GM19467 (cell line): ENCODE results near the gene INPP5A.
"Not testable (repeated sequence)": the region's sequence is repeated elsewhere in the genome, so short reads cannot be mapped to it uniquely, and the experiment has no call there.

Source experiments
- ATAC-seq: cut with Tn5 transposase; IDR thresholded peaks from one replicate; pipeline ENCODE4 v1.9.1; 2021; ENCODE audit warnings: mild to moderate bottlenecking, moderate library complexity; ENCODE audit not compliant: unreplicated experiment

INPP5A gene

GRCh38 chr10:132788831-132789219, 251.2 kb downstream of the INPP5A start:
- ATAC-seq = no peak

DNA sequence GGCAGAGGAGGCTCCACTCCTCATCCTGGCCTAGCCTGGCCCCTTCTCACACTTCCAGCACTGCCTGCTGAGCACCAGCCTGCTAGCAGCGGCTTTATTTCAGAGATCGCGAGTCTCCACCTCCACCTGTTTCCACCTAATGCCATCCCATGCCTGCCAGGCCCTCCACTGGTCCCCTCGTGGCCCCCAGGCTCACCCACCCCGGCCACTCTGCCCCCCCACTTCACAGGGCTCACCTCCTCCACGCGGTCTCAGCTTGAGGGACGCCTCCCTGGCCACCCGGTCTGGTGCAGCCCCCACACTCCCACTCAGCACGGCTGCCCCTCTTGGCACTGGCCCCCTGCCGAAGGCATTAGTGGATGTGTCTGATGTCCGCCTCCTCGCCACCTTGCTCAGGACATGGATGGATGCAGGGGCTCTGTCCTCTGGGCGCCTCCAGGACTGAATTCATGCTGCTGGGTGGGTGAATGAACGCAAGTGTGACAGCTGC, 252.1 kb downstream of the INPP5A start:
- no peak for ATAC-seq

DNA sequence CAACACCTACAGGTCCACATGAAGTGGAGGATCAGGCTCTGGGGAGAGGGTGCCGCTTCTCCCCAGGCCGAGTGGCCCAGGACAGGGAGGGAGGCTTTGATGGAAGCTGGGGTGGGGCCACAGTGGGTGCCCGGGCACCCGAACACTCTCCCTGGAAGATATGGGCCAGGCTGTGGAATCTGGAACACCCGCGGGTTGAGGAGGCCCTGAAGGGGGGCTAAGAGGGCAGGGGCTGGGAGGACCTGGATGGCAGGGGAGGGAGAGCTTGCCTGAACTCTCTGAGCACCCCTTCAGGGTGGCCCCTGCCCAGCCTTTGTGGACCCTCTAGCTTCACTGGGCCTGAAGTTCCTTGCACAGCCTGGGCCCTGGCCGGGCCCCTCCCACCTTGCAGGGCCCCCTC, 252.9 kb downstream of the INPP5A start:
- no peak for ATAC-seq

DNA sequence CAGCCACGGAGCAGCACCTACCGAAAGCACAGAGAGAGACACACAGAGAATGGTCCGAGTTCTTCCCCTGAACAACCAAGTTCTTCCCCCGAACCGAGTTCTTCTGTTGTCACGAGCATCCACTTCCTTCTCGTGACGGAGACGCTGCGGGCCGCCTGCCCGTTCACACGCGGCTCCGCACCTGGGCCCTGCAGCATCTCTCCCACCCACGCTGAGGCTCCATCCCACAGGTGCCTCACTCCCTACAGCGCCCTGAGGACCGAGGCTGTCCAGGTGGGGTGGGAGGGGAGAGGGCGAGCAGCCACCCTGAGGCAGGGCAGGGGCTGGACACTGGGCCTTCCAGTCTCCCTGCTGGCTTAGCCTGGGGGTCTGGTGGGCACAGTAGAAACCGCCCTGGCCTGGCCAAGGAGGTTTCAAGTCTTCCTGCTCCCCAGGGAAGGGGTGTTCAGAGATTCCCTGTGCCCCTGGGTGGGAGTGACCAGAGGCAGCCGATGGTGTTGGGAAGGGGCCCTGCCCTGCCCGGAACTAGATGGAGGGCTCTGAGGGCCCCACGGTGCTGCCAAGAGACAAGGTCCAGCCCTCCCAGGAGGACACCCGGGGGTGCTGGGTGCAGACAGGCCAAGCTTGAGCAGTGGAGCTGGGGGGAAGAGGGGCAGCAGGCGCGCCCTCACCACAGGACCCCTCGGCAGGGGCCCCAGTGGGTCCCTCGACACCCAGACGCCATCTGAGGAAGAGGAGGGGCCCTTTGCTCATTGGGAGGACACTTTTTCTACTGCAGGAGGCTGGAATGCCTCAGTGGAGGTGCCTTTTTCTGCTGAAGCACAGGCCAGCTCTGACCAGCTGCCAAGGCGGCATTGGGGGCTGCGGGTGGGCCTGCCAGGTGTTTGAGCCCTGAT, 253.6 kb downstream of the INPP5A start:
- no peak for ATAC-seq

DNA sequence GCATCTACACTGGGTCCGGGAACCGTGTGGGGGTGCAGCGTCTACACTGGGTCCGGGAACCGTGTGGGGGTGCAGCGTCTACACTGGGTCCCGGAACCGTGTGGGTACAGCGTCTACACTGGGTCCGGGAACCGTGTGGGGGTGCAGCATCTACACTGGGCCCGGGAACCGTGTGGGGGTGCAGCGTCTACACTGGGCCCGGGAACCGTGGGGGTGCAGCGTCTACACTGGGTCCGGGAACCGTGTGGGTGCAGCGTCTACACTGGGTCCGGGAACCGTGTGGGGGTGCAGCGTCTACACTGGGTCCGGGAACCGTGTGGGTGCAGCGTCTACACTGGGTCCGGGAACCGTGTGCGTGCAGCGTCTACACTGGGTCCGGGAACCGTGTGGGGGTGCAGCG, 254.5 kb downstream of the INPP5A start:
- not testable (repeated sequence) for ATAC-seq

DNA sequence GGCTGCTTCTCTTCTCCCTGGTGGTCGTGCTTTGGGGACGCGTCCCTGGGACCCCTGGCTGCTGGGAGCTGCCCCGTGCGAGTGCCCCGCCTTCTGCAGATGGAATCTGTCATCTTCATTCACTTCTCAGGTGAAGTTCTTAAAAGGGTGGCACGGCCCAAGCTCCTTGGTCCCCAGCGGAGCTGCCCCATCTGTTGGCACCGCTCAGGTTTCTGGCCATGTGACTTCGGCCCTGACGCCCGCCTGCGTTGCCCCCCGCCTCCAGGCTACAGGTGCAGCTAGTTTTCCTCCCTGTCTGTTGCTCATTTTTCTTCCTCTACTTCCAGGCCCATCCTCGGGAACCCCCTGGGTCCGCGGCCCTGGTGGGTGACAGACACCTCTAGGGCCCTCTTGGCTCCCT, 255.2 kb downstream of the INPP5A start:
- ATAC-seq = no peak

GRCh38 chr10:132793213-132793612, 255.6 kb downstream of the INPP5A start:
- ATAC-seq = no peak

- ATAC-seq = no peak
Measured at GRCh38 chr10:132793871-132794849, 256.6 kb downstream of the INPP5A start.

- ATAC-seq = no peak
Measured at GRCh38 chr10:132796846-132797245, 259.3 kb downstream of the INPP5A start.

- ATAC-seq = not testable (repeated sequence)
Measured at GRCh38 chr10:132797986-132798385, 260.4 kb downstream of the INPP5A start.

DNA sequence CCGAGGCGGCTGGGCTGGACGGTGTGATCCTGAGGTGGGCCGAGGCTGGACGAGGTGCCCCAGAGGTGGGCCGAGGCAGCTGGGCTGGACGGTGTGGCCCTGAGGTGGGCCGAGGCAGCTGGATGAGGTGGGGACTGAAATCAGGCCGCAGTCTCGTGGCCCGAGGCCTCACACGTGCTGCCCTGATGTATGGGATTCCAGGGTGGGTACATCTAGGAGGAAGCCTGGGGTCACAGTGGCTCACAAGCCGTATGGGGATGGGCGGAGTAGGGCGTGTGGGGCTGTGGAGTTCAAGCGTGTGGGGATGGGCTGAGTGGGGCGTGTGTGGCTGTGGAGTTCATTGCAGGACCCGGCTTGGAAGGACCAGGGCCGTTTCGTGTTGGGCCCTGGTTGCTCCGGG, 260.8 kb downstream of the INPP5A start:
- no peak for ATAC-seq

- ATAC-seq = no peak
Measured at GRCh38 chr10:132798876-132799275, 261.3 kb downstream of the INPP5A start.

DNA sequence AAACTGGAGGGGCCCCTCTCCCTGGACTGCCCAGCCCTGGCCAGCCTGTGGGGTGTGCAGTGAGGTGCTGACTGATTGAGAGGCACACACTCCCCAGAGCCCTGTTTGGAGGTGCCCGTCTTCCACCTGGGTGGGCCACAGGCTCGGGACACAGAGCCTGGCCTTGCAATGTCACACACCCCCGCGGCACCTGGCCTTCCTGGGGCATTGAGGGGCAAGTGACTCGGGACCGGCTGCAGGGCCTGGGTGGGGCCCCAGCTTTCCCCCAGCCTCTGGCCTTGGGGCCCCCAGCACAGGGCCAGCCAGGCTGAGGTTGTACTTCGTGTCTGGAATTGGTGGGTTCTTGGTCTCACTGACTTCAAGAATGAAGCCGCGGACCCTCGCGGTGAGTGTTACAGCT, 262.3 kb downstream of the INPP5A start:
- no peak for ATAC-seq

- ATAC-seq = no peak
Measured at GRCh38 chr10:132802048-132802447, 264.5 kb downstream of the INPP5A start.

- no peak for ATAC-seq
Measured at GRCh38 chr10:132802694-132803320, 265.2 kb downstream of the INPP5A start.

GRCh38 chr10:132803416-132804210, 266.0 kb downstream of the INPP5A start:
- no peak for ATAC-seq

- no peak for ATAC-seq
Measured at GRCh38 chr10:132804287-132804686, 266.7 kb downstream of the INPP5A start.

DNA sequence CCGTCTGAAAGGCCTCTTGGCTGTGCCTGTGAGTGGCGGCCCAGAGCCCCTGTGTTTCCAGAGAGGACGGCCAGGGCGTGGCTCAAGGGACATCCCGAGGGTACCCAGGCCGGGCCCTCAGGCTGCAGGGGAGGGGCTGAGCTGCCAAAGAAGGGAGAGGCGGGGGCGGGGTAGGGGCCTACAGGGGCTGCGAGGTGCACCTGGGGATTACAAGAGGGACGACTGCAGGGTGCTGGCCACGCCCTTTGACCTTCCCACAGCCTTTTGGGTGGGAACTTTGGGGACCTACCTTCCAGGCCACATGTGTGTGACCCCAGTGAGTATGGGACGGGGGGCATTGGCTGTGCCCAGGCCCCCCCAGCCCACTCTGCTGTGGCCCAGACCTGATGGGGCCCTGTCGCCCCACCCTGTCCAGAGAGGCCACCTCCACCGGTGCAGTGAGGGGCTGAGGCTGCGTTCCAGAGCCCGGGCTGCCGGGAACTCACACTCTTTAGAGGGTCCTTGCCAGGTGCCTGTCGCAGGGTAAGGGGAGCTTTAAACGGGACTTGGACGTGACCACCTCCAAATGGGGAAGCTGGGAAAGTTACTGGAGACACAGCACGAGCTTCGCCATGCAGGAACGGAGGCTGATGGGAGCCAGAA, 267.3 kb downstream of the INPP5A start:
- no peak for ATAC-seq

DNA sequence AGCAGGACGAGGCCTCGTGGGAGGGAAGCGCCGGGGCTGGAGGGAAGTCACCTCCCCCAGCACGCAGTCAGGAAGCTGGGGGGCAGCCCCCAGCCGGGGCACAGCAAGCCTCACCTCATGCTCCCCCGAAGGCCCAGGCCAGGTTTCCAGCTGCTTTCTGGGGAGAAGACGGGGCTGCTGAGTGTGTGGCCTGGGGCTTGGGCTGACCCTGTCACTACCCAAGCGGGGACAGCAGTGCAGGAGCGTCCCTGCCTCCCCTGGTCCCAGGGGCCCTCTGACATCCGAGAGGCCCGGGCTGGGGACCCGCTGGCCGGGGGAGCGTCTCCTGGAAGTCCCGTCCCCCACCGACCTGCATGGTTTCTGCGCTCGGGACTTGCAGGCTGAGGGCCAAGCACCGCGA, 268.0 kb downstream of the INPP5A start:
- no peak for ATAC-seq

DNA sequence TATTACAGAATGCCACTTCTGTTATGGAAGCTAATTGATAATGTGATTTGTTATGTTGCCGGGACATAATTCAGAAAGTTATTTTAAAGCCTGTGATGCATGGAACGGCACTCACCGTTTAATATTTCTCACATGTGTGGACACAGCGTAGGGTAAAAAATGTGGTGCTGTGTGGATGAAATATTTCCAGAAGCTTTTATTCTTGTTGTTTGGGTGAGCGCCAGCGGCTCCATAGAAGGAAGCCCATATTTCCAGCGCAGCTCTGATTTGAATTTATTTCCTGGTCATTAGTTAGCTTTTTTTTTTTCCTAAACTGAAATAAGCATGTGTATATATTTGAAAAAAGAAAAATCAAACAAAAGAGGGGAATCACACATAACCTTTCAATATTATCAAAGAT, 268.5 kb downstream of the INPP5A start:
- no peak for ATAC-seq
